Activated CD8-positive, alpha-beta T cell treated with anti-CD3 and anti-CD28 coated beads for 36 hours (primary cell): ENCODE measurements around the gene MTA2. TPM values are rescaled to one million over a fixed set of nuclear protein-coding genes. Genes with fewer than 3 reads are reported as not detected.
"Not testable (repeated sequence)": the region's sequence is repeated elsewhere in the genome, so short reads cannot be mapped to it uniquely, and the experiment has no call there.

ENCODE experiments used
- ATAC-seq: fragments of 200-7000 bp; cut with Tn5 transposase; one replicate; pipeline ENCODE4 v1.10.0; 2021; ENCODE audit warnings: mild to moderate bottlenecking, moderate library complexity
- CTCF ChIA-PET: fragments of 350-600 bp; sonication (Branson Sonifier 250); formaldehyde crosslinking; loops from one replicate; lab custom pipeline; 2021; ENCODE audit warnings: antibody characterized with exemption; lab: Charles Lee
- POLR2A ChIA-PET: fragments of 350-600 bp; sonication (Branson Sonifier 250); formaldehyde crosslinking; loops from one replicate; lab custom pipeline; 2021; ENCODE audit warnings: antibody characterized with exemption; lab: Charles Lee
- DNase-seq: peaks from one replicate; pipeline ENCODE4 v3.0.0-alpha.2; 2020
- H3K27ac Mint-ChIP-seq: one replicate; pipeline ENCODE4 v1.8.0; 2021; ENCODE audit warnings: mild to moderate bottlenecking, mixed read lengths
- H3K27me3 Mint-ChIP-seq: one replicate; pipeline ENCODE4 v1.8.0; 2021; ENCODE audit warnings: mixed read lengths
- H3K36me3 Mint-ChIP-seq: one replicate; pipeline ENCODE4 v1.8.0; 2021; ENCODE audit warnings: low read depth, mixed read lengths
- H3K4me1 Mint-ChIP-seq: one replicate; pipeline ENCODE4 v1.8.0; 2021; ENCODE audit warnings: low read depth, mixed read lengths
- H3K4me3 Mint-ChIP-seq: one replicate; pipeline ENCODE4 v1.8.0; 2021; ENCODE audit warnings: mild to moderate bottlenecking, moderate library complexity, mixed read lengths
- H3K9me3 Mint-ChIP-seq: one replicate; pipeline ENCODE4 v1.8.0; 2021; ENCODE audit warnings: mixed read lengths
- CTCF ChIP-seq: fragments of 200-600 bp; IDR thresholded peaks from one replicate; pipeline ENCODE4 v1.8.0; 2022; ENCODE audit warnings: antibody characterized with exemption, mild to moderate bottlenecking
- intact Hi-C: fragments of 100-400 bp; cut with micrococcal nuclease; formaldehyde crosslinking; loops from one replicate; pipeline ENCODE4 v1.10.0; 2022
- total RNA-seq, 2 experiments: library from RNA; stranded (reverse); gene quantifications; one replicate each; pipeline ENCODE4 v1.2.3, GENCODE V29; 2021

The MTA2 gene
- total RNA-seq, 2 experiments from 2014 or later, result 159 to 164 TPM

- no peak for TF ChIP-seq CTCF
- DNase-seq, result no peak
- H3K27me3 Mint-ChIP-seq, result no peaks in the 10 kb centered on the region
- CTCF ChIA-PET, result interaction anchor here (2.3 to 4.9 kb wide), 2 partner anchors 24 to 142 kb away, joined by 16 to 29 read pairs; no protein-coding TSS in a partner anchor
- H3K9me3 Mint-ChIP-seq, result no peaks in the 10 kb centered on the region
- intact Hi-C loops, result no loop called here
- POLR2A ChIA-PET, result interaction anchor here (1.6 to 11.0 kb wide), 2 partner anchors 10 to 24 kb away, joined by 5 to 156 read pairs; partner anchors contain the start of gene TUT1
- peaks cover 57% of the 10 kb centered on the region for H3K4me1 Mint-ChIP-seq
- ATAC-seq, result peak; percentile 49
- H3K27ac Mint-ChIP-seq, result peak overlapping the region; percentile 61
- H3K4me3 Mint-ChIP-seq, result no peak overlapping the region
- H3K36me3 Mint-ChIP-seq, result peaks cover 71% of the 10 kb centered on the region
Measured at GRCh38 chr11:62567018-62567633, 34.5 kb downstream of the MTA2 start.

GRCh38 chr11:62566247-62566646 lies 35.4 kb downstream of the MTA2 start:
- Mint-ChIP-seq H3K27me3 (no peaks in the 10 kb centered on the region), H3K27ac (peak overlapping the region; percentile 68), H3K4me1 (peaks cover 55% of the 10 kb centered on the region), H3K4me3 (no peak overlapping the region), H3K9me3 (no peaks in the 10 kb centered on the region), H3K36me3 (peaks cover 67% of the 10 kb centered on the region)
- CTCF ChIA-PET, result interaction anchor here (1.0 to 3.8 kb wide), 7 partner anchors 8 to 147 kb away, joined by 3 to 19 read pairs (median 4); partner anchors contain the start of genes SCGB1A1 and TUT1
- POLR2A ChIA-PET, result interaction anchor here (0.8 to 11.0 kb wide), 6 partner anchors 8 to 167 kb away, joined by 3 to 156 read pairs (median 4); partner anchors contain the start of genes EEF1G and TUT1
- TF ChIP-seq CTCF, result no peak
- no peak for DNase-seq
- ATAC-seq, result no peak
- intact Hi-C loops, result no loop called here

GRCh38 chr11:62565100-62565802 lies 36.4 kb downstream of the MTA2 start:
- peak overlapping the region; percentile 47 for H3K27ac Mint-ChIP-seq
- intact Hi-C loops, result no loop called here
- peaks cover 66% of the 10 kb centered on the region for H3K36me3 Mint-ChIP-seq
- H3K4me1 Mint-ChIP-seq, result peaks cover 57% of the 10 kb centered on the region
- no peak for ATAC-seq
- DNase-seq, result no peak
- CTCF ChIA-PET, result interaction anchor here (1.0 to 3.8 kb wide), 6 partner anchors 9 to 146 kb away, joined by 3 to 19 read pairs (median 4); partner anchors contain the start of genes SCGB1A1 and TUT1
- no peak overlapping the region for H3K4me3 Mint-ChIP-seq
- H3K27me3 Mint-ChIP-seq, result no peaks in the 10 kb centered on the region
- TF ChIP-seq CTCF, result no peak
- POLR2A ChIA-PET, result interaction anchor here (0.6 to 11.0 kb wide), 7 partner anchors 9 to 166 kb away, joined by 3 to 156 read pairs (median 3); partner anchors contain the start of genes EEF1G and TUT1
- no peaks in the 10 kb centered on the region for H3K9me3 Mint-ChIP-seq

- H3K27me3 Mint-ChIP-seq, intact Hi-C loops, ATAC-seq, DNase-seq, H3K9me3 Mint-ChIP-seq, H3K4me3 Mint-ChIP-seq: not testable (repeated sequence)
- peaks cover 62% of the 10 kb centered on the region for H3K4me1 Mint-ChIP-seq
- H3K27ac Mint-ChIP-seq, result peak overlapping the region; percentile 71
- POLR2A ChIA-PET, result interaction anchor here (14.2 kb wide), 1 partner anchor 8 kb away, joined by 156 read pairs; the partner anchor contains the start of gene EEF1G
- H3K36me3 Mint-ChIP-seq, result peaks cover 65% of the 10 kb centered on the region
- CTCF ChIA-PET, result interaction anchor here (1.0 to 5.4 kb wide), 7 partner anchors 8 to 167 kb away, joined by 3 to 80 read pairs (median 14); partner anchors contain the start of gene EEF1G
Measured at GRCh38 chr11:62561677-62562230, 39.9 kb downstream of the MTA2 start.

- peak; percentile 13 for ATAC-seq
- CTCF ChIA-PET, result interaction anchor here (0.6 to 5.4 kb wide), 14 partner anchors 9 to 219 kb away, joined by 3 to 80 read pairs (median 5); partner anchors contain the start of gene EEF1G
- POLR2A ChIA-PET, result interaction anchor here (0.7 to 14.2 kb wide), 7 partner anchors 9 to 280 kb away, joined by 3 to 156 read pairs (median 3); partner anchors contain the start of genes EEF1G and TUT1
Measured at GRCh38 chr11:62560566-62561103, 41.0 kb downstream of the MTA2 start.

GRCh38 chr11:62559626-62560025 lies 42.0 kb downstream of the MTA2 start:
- H3K4me1 Mint-ChIP-seq, result peaks cover 70% of the 10 kb centered on the region
- H3K36me3 Mint-ChIP-seq, result peaks cover 51% of the 10 kb centered on the region
- not testable (repeated sequence) for H3K27me3 Mint-ChIP-seq, H3K9me3 Mint-ChIP-seq, H3K4me3 Mint-ChIP-seq, DNase-seq, ATAC-seq
- ChIA-PET CTCF (interaction anchor here (0.9 to 5.4 kb wide), 9 partner anchors 10 to 323 kb away, joined by 3 to 80 read pairs (median 6); partner anchors contain the start of gene EEF1G), POLR2A (interaction anchor here (0.7 to 14.2 kb wide), 6 partner anchors 10 to 281 kb away, joined by 3 to 156 read pairs (median 3); partner anchors contain the start of genes EEF1G and TUT1)
- peak overlapping the region; percentile 94 for H3K27ac Mint-ChIP-seq
- intact Hi-C loops, result loop anchor here (5.0 kb wide), 1 partner anchor 132 kb away; no protein-coding TSS in a partner anchor

More at GRCh38 chr11:62560566-62561103, 41.0 kb downstream of the MTA2 start:
- peak; percentile 86 for DNase-seq
- peak; percentile 67 for TF ChIP-seq CTCF
- no peaks in the 10 kb centered on the region for H3K27me3 Mint-ChIP-seq
- H3K9me3 Mint-ChIP-seq, result no peaks in the 10 kb centered on the region
- intact Hi-C loops, result no loop called here
- peak overlapping the region; percentile 94 for H3K27ac Mint-ChIP-seq
- H3K36me3 Mint-ChIP-seq, result peaks cover 54% of the 10 kb centered on the region
- peaks cover 64% of the 10 kb centered on the region for H3K4me1 Mint-ChIP-seq
- H3K4me3 Mint-ChIP-seq, result no peak overlapping the region
